ENCODE measurements around the gene OGG1.

Gene OGG1

GRCh38 chr3:9727743-9728142 lies 22.0 kb upstream of the OGG1 start:
- DNase-seq (ENCODE audit: low read depth, low spot score) = no peak

- no peak for DNase-seq (ENCODE audit: low read depth, low spot score)
Measured at GRCh38 chr3:9729419-9729818, 20.3 kb upstream of the OGG1 start.

GRCh38 chr3:9730657-9731205 lies 19.0 kb upstream of the OGG1 start:
- DNase-seq (ENCODE audit: low read depth, low spot score) = no peak

- DNase-seq (ENCODE audit: low read depth, low spot score) = peak; percentile 96
Measured at GRCh38 chr3:9731206-9732079, 18.3 kb upstream of the OGG1 start, which contains the start of gene BRPF1. TSS of gene BRPF1 (plus strand) at chr3:9731735. CDS start at chr3:9734141, 2,406 bp downstream.

GRCh38 chr3:9732080-9732739 lies 17.5 kb upstream of the OGG1 start:
- peak; percentile 30 for DNase-seq (ENCODE audit: low read depth, low spot score)

- no peak for DNase-seq (ENCODE audit: low read depth, low spot score)
Measured at GRCh38 chr3:9732740-9733115, 17.0 kb upstream of the OGG1 start.

- DNase-seq (ENCODE audit: low read depth, low spot score) = no peak
Measured at GRCh38 chr3:9736831-9737230, 12.9 kb upstream of the OGG1 start.

- no peak for DNase-seq (ENCODE audit: low read depth, low spot score)
Measured at GRCh38 chr3:9739181-9739580, 10.6 kb upstream of the OGG1 start.

GRCh38 chr3:9742560-9742959 lies 7.2 kb upstream of the OGG1 start:
- DNase-seq (ENCODE audit: low read depth, low spot score) = no peak

- no peak for DNase-seq (ENCODE audit: low read depth, low spot score)
Measured at GRCh38 chr3:9743548-9743947, 6.2 kb upstream of the OGG1 start.

- no peak for DNase-seq (ENCODE audit: low read depth, low spot score)
Measured at GRCh38 chr3:9744162-9744561, 5.6 kb upstream of the OGG1 start.

GRCh38 chr3:9745521-9745920 lies 4.2 kb upstream of the OGG1 start:
- no peak for DNase-seq (ENCODE audit: low read depth, low spot score)

- DNase-seq (ENCODE audit: low read depth, low spot score) = no peak
Measured at GRCh38 chr3:9746330-9746729, 3.4 kb upstream of the OGG1 start.

GRCh38 chr3:9747267-9747666 lies 2.5 kb upstream of the OGG1 start:
- DNase-seq (ENCODE audit: low read depth, low spot score) = no peak

GRCh38 chr3:9748031-9748430 lies 1.7 kb upstream of the OGG1 start:
- DNase-seq (ENCODE audit: low read depth, low spot score) = no peak

GRCh38 chr3:9749296-9749644 lies 482 bp upstream of the OGG1 start:
- DNase-seq (ENCODE audit: low read depth, low spot score) = no peak

- DNase-seq (ENCODE audit: low read depth, low spot score) = no peak
Measured at GRCh38 chr3:9750556-9751411, 1.0 kb downstream of the OGG1 start.

GRCh38 chr3:9754678-9755077 lies 4.9 kb downstream of the OGG1 start:
- no peak for DNase-seq (ENCODE audit: low read depth, low spot score)

GRCh38 chr3:9757427-9757826 lies 7.7 kb downstream of the OGG1 start:
- DNase-seq (ENCODE audit: low read depth, low spot score) = no peak

- DNase-seq (ENCODE audit: low read depth, low spot score) = no peak
Measured at GRCh38 chr3:9760779-9761505, 11.2 kb downstream of the OGG1 start.

- DNase-seq (ENCODE audit: low read depth, low spot score) = no peak
Measured at GRCh38 chr3:9761919-9762318, 12.2 kb downstream of the OGG1 start.

Measured in ELF-1 (cell line).